AG04449 (cell line): Measurements from ENCODE around the gene POU2F3.

ENCODE experiments used
- CTCF ChIA-PET: fragments of 350-600 bp; formaldehyde crosslinking; extraction: SDS; loops from one replicate; lab custom pipeline; 2021; ENCODE audit warnings: antibody characterized with exemption; lab: Yijun Ruan, JAX
- POLR2A ChIA-PET: fragments of 400-600, 350-600 bp; formaldehyde crosslinking; extraction: SDS; loops from one replicate; lab custom pipeline; 2020; ENCODE audit warnings: antibody characterized with exemption, inconsistent platforms; lab: Yijun Ruan, JAX
- DNase-seq: peaks from one replicate; pipeline ENCODE4 v3.0.0-alpha.2; 2010; ENCODE audit warnings: low read depth, low spot score
- H3K4me3 ChIP-seq: 2 replicates; pipeline ENCODE4 v1.5.1; 2011; ENCODE audit warnings: low read depth, mild to moderate bottlenecking, control low read depth, low read length
- CTCF ChIP-seq: IDR thresholded peaks from one replicate; pipeline ENCODE4 v1.5.1; 2011; ENCODE audit warnings: mild to moderate bottlenecking, moderate library complexity, low read length, control low read depth, inconsistent platforms; ENCODE audit not compliant: insufficient read depth; ENCODE audit errors: missing control alignments

The POU2F3 gene

GRCh38 chr11:120217941-120218694 lies 21.8 kb upstream of the POU2F3 start:
- no peak for DNase-seq
- ChIA-PET POLR2A (no interaction called here), CTCF (interaction anchor here (1.6 to 45.4 kb wide), 3 partner anchors 10 to 81 kb away, joined by 3 to 1135 read pairs (median 71); no protein-coding TSS in a partner anchor)
- TF ChIP-seq CTCF: no peak
- no peak overlapping the region for H3K4me3 ChIP-seq

- DNase-seq: no peak
- CTCF ChIA-PET: interaction anchor here (1.6 to 45.4 kb wide), 3 partner anchors 11 to 80 kb away, joined by 6 to 1135 read pairs (median 71); no protein-coding TSS in a partner anchor
- no peak overlapping the region for H3K4me3 ChIP-seq
- no peak for TF ChIP-seq CTCF
- POLR2A ChIA-PET: no interaction called here
Measured at GRCh38 chr11:120218695-120219033, 21.3 kb upstream of the POU2F3 start.

- POLR2A ChIA-PET: no interaction called here
- CTCF ChIA-PET: interaction anchor here (1.6 to 45.4 kb wide), 4 partner anchors 10 to 80 kb away, joined by 6 to 1135 read pairs (median 115); no protein-coding TSS in a partner anchor
- no peak for TF ChIP-seq CTCF
- H3K4me3 ChIP-seq: no peak overlapping the region
- DNase-seq: no peak
Measured at GRCh38 chr11:120219232-120219937, 20.6 kb upstream of the POU2F3 start.

GRCh38 chr11:120219938-120220746 lies 19.8 kb upstream of the POU2F3 start:
- CTCF ChIA-PET: interaction anchor here (1.6 to 45.4 kb wide), 4 partner anchors 10 to 79 kb away, joined by 6 to 1135 read pairs (median 115); no protein-coding TSS in a partner anchor

GRCh38 chr11:120220747-120221037 lies 19.2 kb upstream of the POU2F3 start:
- no peak for DNase-seq
- H3K4me3 ChIP-seq: no peak overlapping the region
- TF ChIP-seq CTCF: no peak
- CTCF ChIA-PET: interaction anchor here (17.7 to 45.4 kb wide), 2 partner anchors 41 to 78 kb away, joined by 159 to 1135 read pairs; no protein-coding TSS in a partner anchor
- POLR2A ChIA-PET: no interaction called here

More at GRCh38 chr11:120219938-120220746, 19.8 kb upstream of the POU2F3 start:
- no peak for DNase-seq
- H3K4me3 ChIP-seq: no peak overlapping the region
- no peak for TF ChIP-seq CTCF
- POLR2A ChIA-PET: no interaction called here
